GM19438 (cell line): ENCODE measurements around the gene RFESD.
"Not testable (repeated sequence)": the region's sequence is repeated elsewhere in the genome, so short reads cannot be mapped to it uniquely, and the experiment has no call there.

Experiments
- ATAC-seq: cut with Tn5 transposase; IDR thresholded peaks from one replicate; pipeline ENCODE4 v1.9.1; 2021; ENCODE audit warnings: low read depth; ENCODE audit not compliant: unreplicated experiment

RFESD gene

GRCh38 chr5:95706196-95706595, 59.6 kb downstream of the RFESD start:
- ATAC-seq = not testable (repeated sequence)

DNA sequence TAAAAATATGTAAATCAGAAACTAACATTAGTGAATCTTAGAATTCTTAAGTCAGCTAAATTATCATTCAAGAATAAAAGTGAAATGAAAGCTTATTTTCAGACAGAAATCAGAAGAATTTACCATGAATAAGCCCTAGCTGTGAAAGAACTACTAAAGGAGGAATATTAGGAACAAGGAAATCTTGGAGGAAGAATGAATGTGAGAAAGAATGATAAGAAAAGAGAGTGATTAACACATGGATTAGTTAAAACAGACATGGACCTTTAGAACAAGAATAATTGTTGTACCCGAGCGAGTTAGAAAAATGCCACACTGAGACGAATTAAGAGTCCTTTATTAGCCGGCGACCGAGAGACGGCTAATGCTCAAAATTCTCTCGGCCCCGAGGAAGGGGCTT, 60.5 kb downstream of the RFESD start:
- no peak for ATAC-seq
